Ectodermal cell (in vitro differentiated cells): Measurements from ENCODE around the gene UVSSA.
"Not testable (repeated sequence)": the region's sequence is repeated elsewhere in the genome, so short reads cannot be mapped to it uniquely, and the experiment has no call there.

Source experiments
- H3K27ac ChIP-seq: 2 replicates; pipeline ENCODE4 v1.7.0; 2013; ENCODE audit warnings: mild to moderate bottlenecking, low read depth, low read length; ENCODE audit not compliant: insufficient read depth, poor library complexity, severe bottlenecking
- H3K27me3 ChIP-seq: 2 replicates; pipeline ENCODE4 v1.7.0; 2013; ENCODE audit warnings: mild to moderate bottlenecking, low read length; ENCODE audit not compliant: insufficient read depth, control insufficient read depth, poor library complexity, severe bottlenecking
- H3K36me3 ChIP-seq: one replicate; pipeline ENCODE4 v1.7.0; 2013; ENCODE audit warnings: low read length; ENCODE audit not compliant: control insufficient read depth, insufficient read depth
- H3K4me1 ChIP-seq: one replicate; pipeline ENCODE4 v1.7.0; 2013; ENCODE audit warnings: low read length; ENCODE audit not compliant: control insufficient read depth, insufficient read depth
- H3K4me3 ChIP-seq: 2 replicates; pipeline ENCODE4 v1.7.0; 2013; ENCODE audit warnings: low read depth, low read length, control low read depth; ENCODE audit not compliant: insufficient read depth
- H3K9me3 ChIP-seq: 2 replicates; pipeline ENCODE4 v1.7.0; 2013; ENCODE audit warnings: mild to moderate bottlenecking, low read length, moderate library complexity; ENCODE audit not compliant: control insufficient read depth
- WGBS, 2 experiments: methylation state at CpG; one replicate each; pipeline ENCODE4 v1.1.7; 2013; ENCODE audit warnings: missing lambda C conversion rate in 2 of 2; 5-methylcytosine and 5-hydroxymethylcytosine counted together

Gene UVSSA

GRCh38 chr4:1371176-1372165 is 24.5 kb downstream of the UVSSA start:
- Histone ChIP-seq H3K27ac (no peak overlapping the region), H3K27me3 (no peaks in the 10 kb centered on the region), H3K4me3 (no peak overlapping the region), H3K9me3 (no peaks in the 10 kb centered on the region), H3K4me1 (no peaks in the 10 kb centered on the region), H3K36me3 (no peaks in the 10 kb centered on the region)
- WGBS, 2 experiments: 93 to 95% methylated on average over 28 of the region's 28 CpGs

GRCh38 chr4:1372576-1372975 is 25.6 kb downstream of the UVSSA start:
- not testable (repeated sequence) for H3K27ac ChIP-seq, H3K27me3 ChIP-seq, H3K9me3 ChIP-seq, H3K36me3 ChIP-seq, H3K4me1 ChIP-seq, H3K4me3 ChIP-seq
- WGBS, 2 experiments: 79 to 81% methylated on average over 18 to 21 of the region's 22 CpGs

- Histone ChIP-seq H3K4me1 (no peaks in the 10 kb centered on the region), H3K27me3 (no peaks in the 10 kb centered on the region), H3K9me3 (no peaks in the 10 kb centered on the region), H3K27ac (no peak overlapping the region), H3K4me3 (no peak overlapping the region), H3K36me3 (no peaks in the 10 kb centered on the region)
- WGBS, 2 experiments: 94 to 95% methylated on average over 42 of the region's 42 CpGs
Observed at GRCh38 chr4:1373892-1374705, 27.1 kb downstream of the UVSSA start.

- Histone ChIP-seq H3K27me3 (no peaks in the 10 kb centered on the region), H3K9me3 (no peaks in the 10 kb centered on the region), H3K4me1 (no peaks in the 10 kb centered on the region), H3K4me3 (no peak overlapping the region), H3K36me3 (no peaks in the 10 kb centered on the region), H3K27ac (no peak overlapping the region)
- 95 to 96% methylated on average over 14 of the region's 14 CpGs for WGBS, 2 experiments
Observed at GRCh38 chr4:1374706-1375045, 27.7 kb downstream of the UVSSA start.

GRCh38 chr4:1375051-1375721 is 28.2 kb downstream of the UVSSA start:
- Histone ChIP-seq H3K4me3 (no peak overlapping the region), H3K9me3 (no peaks in the 10 kb centered on the region), H3K27ac (no peak overlapping the region), H3K4me1 (no peaks in the 10 kb centered on the region), H3K27me3 (no peaks in the 10 kb centered on the region), H3K36me3 (no peaks in the 10 kb centered on the region)
- 96% methylated on average over 36 of the region's 36 CpGs for WGBS, 2 experiments

- no peak overlapping the region for H3K27ac ChIP-seq
- no peaks in the 10 kb centered on the region for H3K4me1 ChIP-seq
- H3K9me3 ChIP-seq: no peaks in the 10 kb centered on the region
- no peaks in the 10 kb centered on the region for H3K27me3 ChIP-seq
- H3K36me3 ChIP-seq: no peaks in the 10 kb centered on the region
- no peak overlapping the region for H3K4me3 ChIP-seq
- WGBS, 2 experiments: 94 to 95% methylated on average over 17 of the region's 17 CpGs
Observed at GRCh38 chr4:1375761-1376322, 28.8 kb downstream of the UVSSA start.

GRCh38 chr4:1376391-1376840 is 29.4 kb downstream of the UVSSA start:
- Histone ChIP-seq H3K4me1 (no peaks in the 10 kb centered on the region), H3K27me3 (no peaks in the 10 kb centered on the region), H3K9me3 (no peaks in the 10 kb centered on the region), H3K4me3 (no peak overlapping the region), H3K36me3 (no peaks in the 10 kb centered on the region), H3K27ac (no peak overlapping the region)
- WGBS, 2 experiments: 94% methylated on average over 23 of the region's 23 CpGs

GRCh38 chr4:1376841-1377605 is 30.0 kb downstream of the UVSSA start:
- no peak overlapping the region for H3K4me3 ChIP-seq
- no peaks in the 10 kb centered on the region for H3K9me3 ChIP-seq
- H3K27ac ChIP-seq: no peak overlapping the region
- H3K36me3 ChIP-seq: no peaks in the 10 kb centered on the region
- H3K4me1 ChIP-seq: peaks cover 2% of the 10 kb centered on the region
- 88 to 89% methylated on average over 32 of the region's 32 CpGs for WGBS, 2 experiments
- no peaks in the 10 kb centered on the region for H3K27me3 ChIP-seq

- H3K4me1 ChIP-seq: peaks cover 9% of the 10 kb centered on the region
Observed at GRCh38 chr4:1377606-1378261, 30.7 kb downstream of the UVSSA start.

More at GRCh38 chr4:1377606-1378261, 30.7 kb downstream of the UVSSA start:
- Histone ChIP-seq H3K9me3 (no peaks in the 10 kb centered on the region), H3K27me3 (no peaks in the 10 kb centered on the region), H3K27ac (no peak overlapping the region), H3K4me3 (no peak overlapping the region), H3K36me3 (no peaks in the 10 kb centered on the region)
- WGBS, 2 experiments: 94 to 95% methylated on average over 19 of the region's 19 CpGs
